ENCODE results near the gene CAMK4.

DNA sequence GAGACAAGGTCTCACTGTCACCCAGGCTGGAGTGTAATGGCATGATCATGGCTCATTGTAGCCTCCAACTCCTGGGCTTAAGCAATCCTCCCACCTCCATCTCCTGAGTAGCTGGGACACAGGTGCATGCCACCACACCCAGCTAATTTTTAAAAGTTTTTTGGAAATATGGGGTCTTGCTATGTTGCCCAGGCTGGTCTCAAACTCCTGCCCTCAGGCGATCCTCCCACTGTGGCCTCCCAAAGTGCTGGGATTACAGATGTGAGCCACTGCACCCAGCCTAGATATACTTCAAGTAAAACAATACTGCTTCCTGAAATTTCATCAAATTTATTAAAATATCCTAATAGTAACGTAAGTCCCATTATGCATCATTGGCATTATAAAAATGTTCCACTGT is 254.7 kb downstream of the CAMK4 start:
- TF ChIP-seq, protein P1, sequence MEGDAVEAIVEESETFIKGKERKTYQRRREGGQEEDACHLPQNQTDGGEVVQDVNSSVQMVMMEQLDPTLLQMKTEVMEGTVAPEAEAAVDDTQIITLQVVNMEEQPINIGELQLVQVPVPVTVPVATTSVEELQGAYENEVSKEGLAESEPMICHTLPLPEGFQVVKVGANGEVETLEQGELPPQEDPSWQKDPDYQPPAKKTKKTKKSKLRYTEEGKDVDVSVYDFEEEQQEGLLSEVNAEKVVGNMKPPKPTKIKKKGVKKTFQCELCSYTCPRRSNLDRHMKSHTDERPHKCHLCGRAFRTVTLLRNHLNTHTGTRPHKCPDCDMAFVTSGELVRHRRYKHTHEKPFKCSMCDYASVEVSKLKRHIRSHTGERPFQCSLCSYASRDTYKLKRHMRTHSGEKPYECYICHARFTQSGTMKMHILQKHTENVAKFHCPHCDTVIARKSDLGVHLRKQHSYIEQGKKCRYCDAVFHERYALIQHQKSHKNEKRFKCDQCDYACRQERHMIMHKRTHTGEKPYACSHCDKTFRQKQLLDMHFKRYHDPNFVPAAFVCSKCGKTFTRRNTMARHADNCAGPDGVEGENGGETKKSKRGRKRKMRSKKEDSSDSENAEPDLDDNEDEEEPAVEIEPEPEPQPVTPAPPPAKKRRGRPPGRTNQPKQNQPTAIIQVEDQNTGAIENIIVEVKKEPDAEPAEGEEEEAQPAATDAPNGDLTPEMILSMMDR (IDR thresholded peaks at IDR 0.05; ENCODE audit: control extremely low read depth in 1 of 3, insufficient read depth in 1 of 3, low read depth in 1 of 3, low read length in 3 of 3), result no peak
- TF ChIP-seq ZNF274 (IDR thresholded peaks at IDR 0.05; ENCODE audit: borderline replicate concordance, extremely low read depth, low read length), result no peak
- no peak for TF ChIP-seq SUZ12 (IDR thresholded peaks at IDR 0.05; ENCODE audit: low read length)
- TF ChIP-seq EZH2 (IDR thresholded peaks at IDR 0.05; ENCODE audit: low read depth, low read length, severe bottlenecking), result no peak
- no peak for TF ChIP-seq TAF1 (IDR thresholded peaks at IDR 0.05; ENCODE audit: low read depth, low read length)
- no peak for TF ChIP-seq POLR2A (IDR thresholded peaks at IDR 0.05; ENCODE audit: control extremely low read depth in 1 of 2, low read depth in 2 of 2, low read length in 2 of 2)
- TF ChIP-seq NRF1 (IDR thresholded peaks at IDR 0.05; ENCODE audit: low read depth, low read length), result no peak
- TF ChIP-seq, protein P2, sequence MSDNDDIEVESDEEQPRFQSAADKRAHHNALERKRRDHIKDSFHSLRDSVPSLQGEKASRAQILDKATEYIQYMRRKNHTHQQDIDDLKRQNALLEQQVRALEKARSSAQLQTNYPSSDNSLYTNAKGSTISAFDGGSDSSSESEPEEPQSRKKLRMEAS (IDR thresholded peaks at IDR 0.05), result no peak
- no peak for TF ChIP-seq SP1 (IDR thresholded peaks at IDR 0.05; ENCODE audit: low read depth, low read length)
- no peak for TF ChIP-seq SIN3A (conservative IDR thresholded peaks at IDR 0.05 in 1 of 2, IDR thresholded peaks at IDR 0.05 in 1 of 2; ENCODE audit: low read depth in 1 of 2, low read length in 2 of 2)

Measured in H1 (cell line).